Transverse colon (tissue), 4 donors: ENCODE data around the gene KIZ. TPM values are rescaled to one million over a fixed set of nuclear protein-coding genes. Genes with fewer than 3 reads are reported as not detected.

Experiments used
- DNase-seq: peaks from one replicate; pipeline ENCODE4 v3.0.0-alpha.2; 2019
- H3K27ac ChIP-seq, 4 donors: fragments of 200-600 bp; sonication (generic); 2 replicates each; pipeline ENCODE4 v1.5.1; 2016 to 2018; ENCODE audit warnings: inconsistent platforms in 4 of 4
- H3K27me3 ChIP-seq: fragments of 200-600 bp; sonication (generic); 2 replicates; pipeline ENCODE4 v1.5.1; 2017; ENCODE audit warnings: inconsistent platforms
- H3K36me3 ChIP-seq, 4 donors: fragments of 200-600 bp; sonication (generic); 2 replicates each; pipeline ENCODE4 v1.5.1; 2017 to 2019; ENCODE audit warnings: inconsistent platforms in 4 of 4
- H3K4me1 ChIP-seq, 4 donors: fragments of 200-600 bp; sonication (generic); 2 replicates each; pipeline ENCODE4 v1.5.1; 2017 to 2020; ENCODE audit warnings: inconsistent platforms in 4 of 4
- H3K4me3 ChIP-seq, 4 donors: fragments of 200-600 bp; sonication (generic); 1 replicate in 1 of 4; 2 replicates in 3 of 4; pipeline versions ENCODE4 v1.5.1 to v1.6.1; 2017 to 2019; ENCODE audit warnings: inconsistent platforms in 4 of 4
- H3K9me3 ChIP-seq, 2 donors: fragments of 200-600 bp; sonication (generic); 2 replicates each; pipeline ENCODE4 v1.5.1; 2017 to 2019; ENCODE audit warnings: inconsistent platforms in 2 of 2
- CTCF ChIP-seq, 5 experiments: fragments of 200-600 bp in 3 of 5; fragments of 450-650 bp in 2 of 5; sonication (generic) in 3 of 5; IDR thresholded peaks; 1 replicate in 2 of 5; 2 replicates in 3 of 5; pipeline ENCODE4 v1.5.1; 2016 to 2017; ENCODE audit warnings: antibody characterized with exemption in 5 of 5, inconsistent platforms in 3 of 5, mild to moderate bottlenecking in 2 of 5, moderate library complexity in 1 of 5
- EP300 ChIP-seq: sonication (generic); formaldehyde crosslinking; IDR thresholded peaks from one replicate; pipeline ENCODE4 v1.6.1; 2017; ENCODE audit warnings: antibody characterized with exemption, low read depth
- POLR2A ChIP-seq: fragments of 450-650 bp; IDR thresholded peaks from one replicate; pipeline ENCODE4 v1.6.1; 2016; ENCODE audit warnings: antibody characterized with exemption, mild to moderate bottlenecking, moderate library complexity
- POLR2AphosphoS5 ChIP-seq, 3 donors: sonication (generic); formaldehyde crosslinking; IDR thresholded peaks; one replicate each; pipeline ENCODE4 v1.6.1; 2016; ENCODE audit warnings: antibody characterized with exemption in 3 of 3
- WGBS, 2 donors: methylation state at CpG; one replicate each; pipeline ENCODE4 v1.1.5; 2018; ENCODE audit warnings: low coverage in 1 of 2; 5-methylcytosine and 5-hydroxymethylcytosine counted together
- in situ Hi-C, 4 donors: fragments of 200-750 bp; cut with MboI; loops; one replicate each; pipeline versions ENCODE4 v1.15.0 to v1.15.1; 2017; ENCODE audit warnings: low sequenced_read_pairs in 3 of 4, low pct_ligation_motif_present in 1 of 4, low pct_unique_long_range_greater_than_20kb in 1 of 4
- intact Hi-C: fragments of 100-400 bp; cut with DNase I; formaldehyde crosslinking; loops from one replicate; pipeline ENCODE4 v1.15.1; 2023; ENCODE audit warnings: low total_unique reads
- total RNA-seq, 4 donors: library from RNA; depleted of rRNA; stranded (reverse); fragments of >200 nt; gene quantifications; one replicate each; pipeline ENCODE4 v1.1.0, GENCODE V29; 2016

Gene KIZ
- total RNA-seq, 4 donors from 2014 or later, result 24.3 to 95.9 (median 36.9) TPM

DNA sequence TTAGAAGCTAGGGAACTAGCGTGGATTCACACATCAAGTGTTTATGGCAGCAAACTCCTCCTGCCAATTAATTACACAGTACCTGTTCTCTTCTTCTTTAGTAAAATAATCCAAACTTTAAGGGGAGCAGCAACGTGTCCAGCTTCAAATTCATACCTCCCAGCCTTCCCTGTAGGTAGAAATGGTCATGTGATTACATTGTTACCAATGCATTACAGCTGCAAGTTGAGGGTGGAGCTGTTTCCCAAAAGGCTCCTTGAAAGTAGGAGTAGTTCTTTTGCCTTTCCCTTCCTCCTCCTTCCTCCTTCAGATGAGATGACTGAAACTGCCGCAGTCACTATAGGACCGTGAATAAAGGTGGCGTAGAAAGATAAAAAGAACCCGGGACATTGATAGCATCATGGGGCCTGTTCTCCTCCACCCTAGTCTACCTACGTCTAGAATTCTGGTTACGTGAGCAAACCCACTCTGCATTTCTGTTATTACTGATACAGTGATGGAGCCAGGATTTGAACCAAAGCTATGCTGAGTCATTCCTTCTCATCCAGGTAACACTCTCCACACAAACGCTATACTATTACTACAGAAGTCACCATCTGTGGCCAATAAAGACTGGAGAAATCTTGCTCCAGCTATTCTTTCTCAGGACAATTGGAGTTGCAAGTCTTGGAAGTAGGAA, 37.9 kb upstream of the KIZ start:
- Histone ChIP-seq H3K27me3 (peaks cover 70% of the 10 kb centered on the region), H3K9me3 (no peaks in the 10 kb centered on the region), H3K27ac (no peak overlapping the region), H3K4me1 (no peaks in the 10 kb centered on the region), H3K4me3 (no peak overlapping the region), H3K36me3 (no peaks in the 10 kb centered on the region)
- TF ChIP-seq CTCF (IDR thresholded peaks at IDR 0.05), result no peak
- no peak for TF ChIP-seq POLR2A
- in situ Hi-C loops (loop anchor here in 1 of 4 donors (25.0 kb wide), 1 partner anchor 424 kb away; the partner anchor contains the start of gene NKX2-2), intact Hi-C loops (no loop called here)
- no peak for DNase-seq
- 73 to 81% methylated on average over 8 to 9 of the region's 9 CpGs for WGBS, 2 donors

GRCh38 chr20:21089391-21089790, 36.5 kb upstream of the KIZ start:
- in situ Hi-C loops, result loop anchor here in 1 of 4 donors (25.0 kb wide), 1 partner anchor 423 kb away; the partner anchor contains the start of gene NKX2-2
- no peaks in the 10 kb centered on the region for H3K4me1 ChIP-seq
- H3K36me3 ChIP-seq, result no peaks in the 10 kb centered on the region
- no peak overlapping the region for H3K27ac ChIP-seq
- peaks cover 81% of the 10 kb centered on the region for H3K27me3 ChIP-seq
- no peak overlapping the region for H3K4me3 ChIP-seq
- 35 to 37% methylated on average over 7 to 8 of the region's 8 CpGs for whole genome bisulfite sequencing, 2 donors
- intact Hi-C loops, result no loop called here
- no peak for DNase-seq
- no peaks in the 10 kb centered on the region for H3K9me3 ChIP-seq
- TF ChIP-seq POLR2A, result no peak
- no peak for TF ChIP-seq EP300
- TF ChIP-seq CTCF (IDR thresholded peaks at IDR 0.05), result no peak
- TF ChIP-seq POLR2AphosphoS5 (IDR thresholded peaks at IDR 0.05), result no peak

- in situ Hi-C loops (loop anchor here in 1 of 4 donors (25.0 kb wide), 1 partner anchor 422 kb away; the partner anchor contains the start of gene NKX2-2), intact Hi-C loops (no loop called here)
- Histone ChIP-seq H3K27ac (no peak overlapping the region), H3K4me3 (no peak overlapping the region), H3K4me1 (no peaks in the 10 kb centered on the region), H3K36me3 (no peaks in the 10 kb centered on the region), H3K27me3 (peaks cover 81% of the 10 kb centered on the region), H3K9me3 (no peaks in the 10 kb centered on the region)
- no peak for DNase-seq
- TF ChIP-seq EP300, result no peak
- TF ChIP-seq CTCF (IDR thresholded peaks at IDR 0.05), result no peak
- TF ChIP-seq POLR2A, result no peak
- TF ChIP-seq POLR2AphosphoS5 (IDR thresholded peaks at IDR 0.05), result no peak
- WGBS, 2 donors, result 49 to 53% methylated on average over 13 to 14 of the region's 14 CpGs
These were observed 35.7 kb upstream of the KIZ start for GRCh38 chr20:21090111-21090618.

DNA sequence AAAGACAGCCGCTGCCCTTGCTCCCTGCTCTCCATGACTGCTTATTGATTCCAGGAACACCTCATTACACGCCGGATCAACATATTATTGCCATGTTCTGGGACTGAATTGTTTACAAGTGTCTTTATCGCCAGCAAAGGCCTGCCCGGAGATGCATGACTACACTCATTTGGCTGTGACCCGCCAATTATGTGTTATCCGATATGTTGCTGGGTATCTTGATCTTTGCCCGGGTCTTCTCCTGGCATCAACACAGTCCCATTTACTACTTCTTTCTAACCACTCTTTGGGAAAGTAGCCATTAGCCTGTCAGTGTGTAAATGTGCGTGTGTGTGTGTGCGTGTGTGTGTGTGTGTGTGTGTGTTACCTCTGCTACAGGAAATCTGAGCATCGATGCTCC, 35.2 kb upstream of the KIZ start:
- Histone ChIP-seq H3K9me3 (no peaks in the 10 kb centered on the region), H3K27me3 (peaks cover 79% of the 10 kb centered on the region), H3K27ac (no peak overlapping the region), H3K36me3 (no peaks in the 10 kb centered on the region), H3K4me1 (no peaks in the 10 kb centered on the region), H3K4me3 (no peak overlapping the region)
- DNase-seq, result no peak
- in situ Hi-C loops (loop anchor here in 1 of 4 donors (25.0 kb wide), 1 partner anchor 422 kb away; the partner anchor contains the start of gene NKX2-2), intact Hi-C loops (no loop called here)
- TF ChIP-seq CTCF (IDR thresholded peaks at IDR 0.05) (no peak), POLR2AphosphoS5 (IDR thresholded peaks at IDR 0.05) (no peak), POLR2A (no peak), EP300 (no peak)
- 75 to 77% methylated on average over 6 to 11 of the region's 11 CpGs for WGBS, 2 donors
